T-helper 1 cell treated with Interleukin-12 subunit alpha and Interleukin-12 subunit beta and Interleukin-4 antibody, amounts not matched to agents 30 ng/mL and 1 ng/mL, for 36 hours (primary cell): ENCODE measurements around the gene ANKK1. TPM values are rescaled to one million over a fixed set of nuclear protein-coding genes. Genes with fewer than 3 reads are reported as not detected.

Source experiments
- intact Hi-C: fragments of 100-400 bp; cut with micrococcal nuclease; formaldehyde crosslinking; loops from one replicate; pipeline ENCODE4 v1.15.1; 2024
- total RNA-seq: library from RNA; stranded (reverse); gene quantifications from 2 replicates; pipeline ENCODE4 v1.2.3, GENCODE V29; 2022

The ANKK1 gene
- total RNA-seq, 1 donor from 2014 or later: 0.25 TPM

GRCh38 chr11:113408887-113409286 lies 21.3 kb downstream of the ANKK1 start:
- intact Hi-C loops: no loop called here

GRCh38 chr11:113409526-113409925 lies 21.9 kb downstream of the ANKK1 start:
- intact Hi-C loops: no loop called here

- intact Hi-C loops: no loop called here
These were observed 23.0 kb downstream of the ANKK1 start for GRCh38 chr11:113410414-113411135.

GRCh38 chr11:113411536-113411935 lies 24.0 kb downstream of the ANKK1 start:
- intact Hi-C loops: no loop called here

GRCh38 chr11:113412675-113413074 lies 25.1 kb downstream of the ANKK1 start:
- intact Hi-C loops: no loop called here

GRCh38 chr11:113415343-113415742 lies 27.8 kb downstream of the ANKK1 start:
- intact Hi-C loops: no loop called here

GRCh38 chr11:113417428-113417827 lies 29.8 kb downstream of the ANKK1 start:
- intact Hi-C loops: no loop called here

GRCh38 chr11:113419454-113420003 lies 31.9 kb downstream of the ANKK1 start:
- intact Hi-C loops: no loop called here

GRCh38 chr11:113420808-113421207 lies 33.2 kb downstream of the ANKK1 start:
- intact Hi-C loops: no loop called here

- intact Hi-C loops: no loop called here
These were observed 39.1 kb downstream of the ANKK1 start for GRCh38 chr11:113426686-113427085.

GRCh38 chr11:113431746-113432145 lies 44.2 kb downstream of the ANKK1 start:
- intact Hi-C loops: no loop called here

GRCh38 chr11:113435190-113435968 lies 47.8 kb downstream of the ANKK1 start:
- intact Hi-C loops: no loop called here

- intact Hi-C loops: no loop called here
These were observed 49.2 kb downstream of the ANKK1 start for GRCh38 chr11:113436672-113437252.

- intact Hi-C loops: no loop called here
These were observed 53.2 kb downstream of the ANKK1 start for GRCh38 chr11:113440816-113441215.

- intact Hi-C loops: no loop called here
These were observed 57.0 kb downstream of the ANKK1 start for GRCh38 chr11:113444502-113445123.

GRCh38 chr11:113446112-113446511 lies 58.5 kb downstream of the ANKK1 start:
- intact Hi-C loops: no loop called here

GRCh38 chr11:113446938-113447337 lies 59.4 kb downstream of the ANKK1 start:
- intact Hi-C loops: no loop called here

GRCh38 chr11:113447621-113448315 lies 60.2 kb downstream of the ANKK1 start:
- intact Hi-C loops: no loop called here

- intact Hi-C loops: no loop called here
These were observed 60.7 kb downstream of the ANKK1 start for GRCh38 chr11:113448316-113448677.

- intact Hi-C loops: no loop called here
These were observed 62.2 kb downstream of the ANKK1 start for GRCh38 chr11:113449743-113450142.
